Keratinocyte (primary cell): ENCODE measurements around the gene MAPK12.

ENCODE experiments used
- EZH2 ChIP-seq: IDR thresholded peaks from one replicate; pipeline ENCODE4 v1.6.1; 2012; ENCODE audit warnings: inconsistent platforms, mild to moderate bottlenecking, low read length, moderate library complexity
- TF ChIP-seq, protein P1 (sequence below), 3 experiments: IDR thresholded peaks in 1 of 3; conservative IDR thresholded peaks in 1 of 3; optimal IDR thresholded peaks in 1 of 3; 2 replicates in 2 of 3; 3 replicates in 1 of 3; pipeline versions ENCODE3 to v1.5.1; 2011; ENCODE audit warnings: low read length in 3 of 3, mild to moderate bottlenecking in 3 of 3, moderate library complexity in 2 of 3, control low read depth in 1 of 3, inconsistent platforms in 1 of 3; ENCODE audit not compliant: insufficient read depth in 2 of 3; ENCODE audit errors: extremely low read depth in 1 of 3

DNA sequence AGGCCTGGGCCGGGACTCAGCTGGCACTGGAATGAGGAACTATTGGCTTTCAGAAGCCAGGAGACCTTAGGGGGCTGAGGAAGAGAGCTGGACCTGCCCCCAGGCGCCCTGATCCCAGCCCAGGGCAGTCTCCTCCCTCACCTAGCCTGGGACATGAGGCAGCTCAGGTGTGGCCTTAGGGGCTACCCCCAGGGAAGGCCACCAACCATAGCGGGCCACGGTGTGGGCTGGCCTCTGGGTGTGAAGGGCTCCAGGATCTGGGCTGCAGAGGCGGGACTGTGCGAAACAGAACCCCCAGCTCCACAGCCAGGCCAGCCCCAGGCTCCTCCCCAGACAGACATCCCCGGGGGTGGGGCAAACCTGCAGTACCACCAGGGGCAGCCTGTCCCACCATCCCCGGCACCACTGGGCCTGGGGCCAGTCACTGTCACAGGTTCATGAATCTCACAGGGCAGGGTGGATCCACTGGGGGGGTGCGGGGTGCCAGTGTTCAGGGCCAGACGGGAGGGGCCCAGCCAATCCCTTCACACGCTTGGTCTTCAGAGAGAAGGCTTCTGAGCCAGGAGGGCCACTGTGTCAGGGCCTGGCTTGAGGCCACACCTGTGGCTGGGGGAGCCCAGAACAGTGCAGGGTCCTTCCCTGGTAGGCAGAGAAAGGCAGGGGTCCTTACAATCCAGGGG is 42.5 kb upstream of the MAPK12 start:
- TF ChIP-seq, protein P1, sequence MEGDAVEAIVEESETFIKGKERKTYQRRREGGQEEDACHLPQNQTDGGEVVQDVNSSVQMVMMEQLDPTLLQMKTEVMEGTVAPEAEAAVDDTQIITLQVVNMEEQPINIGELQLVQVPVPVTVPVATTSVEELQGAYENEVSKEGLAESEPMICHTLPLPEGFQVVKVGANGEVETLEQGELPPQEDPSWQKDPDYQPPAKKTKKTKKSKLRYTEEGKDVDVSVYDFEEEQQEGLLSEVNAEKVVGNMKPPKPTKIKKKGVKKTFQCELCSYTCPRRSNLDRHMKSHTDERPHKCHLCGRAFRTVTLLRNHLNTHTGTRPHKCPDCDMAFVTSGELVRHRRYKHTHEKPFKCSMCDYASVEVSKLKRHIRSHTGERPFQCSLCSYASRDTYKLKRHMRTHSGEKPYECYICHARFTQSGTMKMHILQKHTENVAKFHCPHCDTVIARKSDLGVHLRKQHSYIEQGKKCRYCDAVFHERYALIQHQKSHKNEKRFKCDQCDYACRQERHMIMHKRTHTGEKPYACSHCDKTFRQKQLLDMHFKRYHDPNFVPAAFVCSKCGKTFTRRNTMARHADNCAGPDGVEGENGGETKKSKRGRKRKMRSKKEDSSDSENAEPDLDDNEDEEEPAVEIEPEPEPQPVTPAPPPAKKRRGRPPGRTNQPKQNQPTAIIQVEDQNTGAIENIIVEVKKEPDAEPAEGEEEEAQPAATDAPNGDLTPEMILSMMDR (optimal IDR thresholded peaks at IDR 0.05 in 1 of 3, IDR thresholded peaks at IDR 0.05 in 1 of 3, conservative IDR thresholded peaks at IDR 0.05 in 1 of 3; ENCODE audit: extremely low read depth in 1 of 3, insufficient read depth in 2 of 3, low read length in 3 of 3), result no peak
- TF ChIP-seq EZH2, result no peak
